Stimulated activated CD8-positive, alpha-beta memory T cell treated with anti-CD3 and anti-CD28 coated beads, Interleukin-4, amount 100 ng/mL, for 24 hours (primary cell): ENCODE data around the gene GJC1.
"Not testable (repeated sequence)": the region's sequence is repeated elsewhere in the genome, so short reads cannot be mapped to it uniquely, and the experiment has no call there.

ENCODE experiments used
- DNase-seq: peaks from one replicate; pipeline ENCODE4 v3.0.0-alpha.2; 2020; ENCODE audit warnings: low read depth

Gene GJC1

DNA sequence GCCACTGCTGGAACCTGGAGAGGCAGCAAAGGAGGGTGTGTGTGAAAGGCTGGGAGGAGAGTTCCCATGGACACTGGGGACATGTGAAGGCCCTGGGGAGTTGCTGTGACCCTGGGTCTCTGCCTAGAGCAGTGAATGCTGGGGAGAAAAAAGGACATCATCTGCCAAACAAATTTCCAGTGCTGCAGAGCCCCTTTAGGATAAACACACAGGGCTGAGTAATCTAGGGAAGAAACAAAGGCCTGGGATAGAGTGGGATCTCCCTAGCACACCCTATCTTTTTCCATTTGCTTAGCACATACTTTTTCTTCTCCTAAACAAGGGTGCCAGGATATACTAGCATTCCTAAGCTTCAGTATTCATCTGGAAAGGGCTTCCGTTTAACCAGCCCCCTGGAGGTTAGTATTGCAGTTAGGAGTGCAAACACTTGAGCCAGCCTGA is 14.3 kb upstream of the GJC1 start:
- no peak for DNase-seq

DNA sequence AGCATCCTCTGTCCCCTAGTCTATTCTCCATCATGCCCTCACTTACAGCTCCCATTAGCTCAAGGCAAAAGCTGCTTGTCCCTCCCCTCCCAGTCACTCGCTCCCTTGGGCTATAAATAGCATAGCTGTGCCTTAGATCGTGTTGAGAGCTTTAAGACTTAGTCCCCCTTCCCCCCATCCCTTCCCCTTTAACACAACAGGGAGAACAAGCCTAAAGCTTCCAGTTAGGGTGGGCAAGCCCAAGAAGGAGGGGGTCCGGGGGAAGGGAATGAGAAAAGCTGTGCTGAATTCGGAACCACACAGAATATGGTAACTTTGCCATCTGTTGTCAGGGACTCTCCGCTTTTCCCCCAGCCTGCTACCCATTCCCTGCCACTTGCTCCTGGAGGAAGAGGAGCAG is 12.7 kb upstream of the GJC1 start:
- no peak for DNase-seq

DNA sequence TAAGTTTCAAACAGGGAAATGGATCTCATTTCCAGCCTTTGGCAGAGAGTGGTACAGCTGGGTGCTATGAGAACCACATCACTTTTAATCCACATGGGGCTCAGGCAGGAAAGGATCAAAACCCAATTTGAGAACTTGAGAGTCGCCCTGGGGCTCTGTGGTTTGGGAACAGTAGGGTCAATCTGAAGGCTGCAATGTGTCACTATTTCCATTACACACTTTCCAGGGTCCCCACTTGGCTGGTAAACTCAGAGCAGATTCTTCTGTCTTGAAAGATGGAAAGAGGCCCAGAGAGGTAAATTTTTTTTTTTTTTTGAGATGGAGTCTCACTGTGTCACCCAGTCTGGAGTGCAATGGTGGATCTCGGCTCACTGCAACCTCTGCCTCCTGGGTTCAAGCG is 10.8 kb upstream of the GJC1 start:
- DNase-seq, result no peak

DNA sequence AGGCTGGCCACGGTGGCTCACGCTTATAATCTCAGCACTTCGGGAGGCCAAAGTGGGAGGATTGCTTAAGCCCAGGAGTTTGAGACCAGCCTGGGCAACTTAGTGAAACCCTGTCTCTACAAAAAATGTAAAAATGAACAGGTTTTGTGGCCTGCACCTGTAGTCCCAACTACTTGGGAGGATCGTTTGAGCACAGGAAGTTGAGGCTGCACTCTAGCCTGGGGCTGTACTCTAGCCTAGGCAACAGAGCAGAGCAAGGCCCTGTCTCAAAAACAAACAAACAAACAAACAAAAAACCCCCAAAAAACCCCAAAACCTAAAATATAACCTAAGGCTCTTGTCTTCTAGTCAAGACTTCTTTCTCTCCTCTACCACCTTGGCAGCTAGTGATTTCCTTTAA is 10.2 kb upstream of the GJC1 start:
- no peak for DNase-seq

DNA sequence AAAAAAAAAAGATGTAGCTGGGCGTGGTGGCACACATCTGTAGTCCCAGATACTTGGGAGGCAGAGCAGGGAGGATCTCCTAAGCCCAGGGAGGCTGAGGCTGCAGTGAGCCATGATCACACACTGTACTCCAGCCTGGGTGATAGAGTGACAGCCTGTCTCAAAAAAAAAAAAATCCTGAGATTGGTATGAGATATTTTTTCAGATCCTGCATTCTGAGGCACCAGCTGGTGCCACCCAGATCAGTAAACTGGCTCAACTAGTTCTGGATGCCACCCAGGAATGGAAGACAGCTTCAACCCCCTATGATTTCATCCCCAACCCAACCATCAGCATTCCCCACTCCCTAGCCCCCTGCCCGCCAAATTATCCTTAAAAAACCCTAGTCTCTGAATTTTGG is 7.1 kb upstream of the GJC1 start:
- DNase-seq, result no peak

DNA sequence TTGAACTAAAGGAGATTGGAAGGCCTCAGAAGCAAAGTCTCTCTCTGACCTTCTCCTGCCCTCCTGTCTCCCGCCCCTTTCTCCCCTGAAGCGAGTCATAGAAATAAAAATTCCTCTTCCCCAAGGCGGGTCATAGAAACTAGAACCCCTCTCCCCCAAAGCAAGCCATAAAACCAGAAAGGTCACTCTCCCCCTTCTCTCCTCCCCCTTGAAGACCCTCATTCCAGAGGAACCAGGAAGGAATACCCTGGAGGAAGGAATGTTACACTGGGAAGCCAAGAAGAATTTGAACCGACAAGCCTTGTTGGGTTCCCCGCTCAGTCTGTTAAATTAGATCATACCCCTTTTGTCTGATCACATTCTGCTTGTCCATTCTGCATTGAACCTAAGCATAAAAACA is 2.7 kb upstream of the GJC1 start:
- DNase-seq, result no peak

DNA sequence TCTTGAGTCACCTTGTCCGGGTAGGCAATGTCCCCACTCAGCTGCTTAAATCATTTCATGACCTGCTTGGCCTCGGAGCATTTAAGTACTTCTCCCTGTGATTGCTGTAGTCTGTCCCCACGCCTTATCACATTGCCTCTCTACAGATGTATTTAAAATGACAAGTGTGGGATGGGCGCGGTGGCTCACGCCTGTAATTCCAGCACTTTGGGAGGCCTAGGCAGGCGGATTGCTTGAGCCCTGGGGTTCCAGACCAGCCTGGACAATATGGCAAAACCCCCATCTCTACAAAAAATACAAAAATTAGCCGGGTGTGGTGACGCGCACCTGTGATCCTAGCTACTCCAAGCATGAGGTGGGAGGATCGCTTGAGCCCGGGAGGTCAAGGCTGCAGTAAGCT is 1.3 kb upstream of the GJC1 start:
- DNase-seq, result no peak

DNA sequence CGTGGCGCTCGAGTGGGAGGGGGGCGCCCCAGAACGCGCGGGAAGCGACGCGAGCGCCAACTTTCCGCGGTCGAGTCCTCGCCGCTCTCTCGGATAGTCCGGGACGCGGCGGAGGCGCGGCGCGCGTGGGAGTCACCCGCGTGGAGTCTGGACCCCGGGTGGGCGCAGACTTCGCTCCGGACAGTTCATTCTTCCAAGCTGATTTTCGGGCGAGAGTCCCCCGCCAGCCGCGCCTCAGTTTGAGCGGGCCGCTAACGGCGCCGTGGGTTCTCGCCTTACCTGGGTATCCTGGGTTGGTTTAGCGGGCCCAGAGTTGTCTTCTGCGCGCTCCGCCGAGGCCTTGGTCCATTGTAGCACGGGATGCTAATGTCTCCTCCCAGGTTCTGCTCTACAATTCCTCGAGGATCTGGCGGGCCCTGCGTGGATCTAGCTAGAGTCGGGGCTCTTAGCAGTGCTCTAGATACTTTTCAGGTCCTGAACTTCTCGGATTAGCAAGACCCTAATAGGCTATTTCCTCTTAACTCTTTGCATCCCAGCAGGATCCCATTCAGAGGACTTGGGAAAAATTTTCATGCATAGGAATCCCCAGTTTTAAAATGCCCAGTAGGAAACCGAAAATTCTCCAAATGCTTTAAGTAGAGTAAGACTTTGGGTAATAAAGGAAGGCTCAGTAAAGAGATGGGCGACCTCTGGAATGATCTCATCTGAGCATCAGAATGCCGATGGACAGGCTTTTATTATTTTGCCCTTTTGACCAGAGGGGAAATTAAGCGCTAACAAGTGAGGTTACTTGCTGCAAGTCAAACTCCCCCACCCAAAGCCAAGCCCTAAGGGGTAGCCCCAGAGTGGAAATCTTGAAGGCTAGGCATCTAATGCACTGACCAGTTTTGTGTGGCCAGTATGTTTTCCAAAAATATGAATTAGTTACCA is 537 bp upstream of the GJC1 start:
- DNase-seq, result no peak

DNA sequence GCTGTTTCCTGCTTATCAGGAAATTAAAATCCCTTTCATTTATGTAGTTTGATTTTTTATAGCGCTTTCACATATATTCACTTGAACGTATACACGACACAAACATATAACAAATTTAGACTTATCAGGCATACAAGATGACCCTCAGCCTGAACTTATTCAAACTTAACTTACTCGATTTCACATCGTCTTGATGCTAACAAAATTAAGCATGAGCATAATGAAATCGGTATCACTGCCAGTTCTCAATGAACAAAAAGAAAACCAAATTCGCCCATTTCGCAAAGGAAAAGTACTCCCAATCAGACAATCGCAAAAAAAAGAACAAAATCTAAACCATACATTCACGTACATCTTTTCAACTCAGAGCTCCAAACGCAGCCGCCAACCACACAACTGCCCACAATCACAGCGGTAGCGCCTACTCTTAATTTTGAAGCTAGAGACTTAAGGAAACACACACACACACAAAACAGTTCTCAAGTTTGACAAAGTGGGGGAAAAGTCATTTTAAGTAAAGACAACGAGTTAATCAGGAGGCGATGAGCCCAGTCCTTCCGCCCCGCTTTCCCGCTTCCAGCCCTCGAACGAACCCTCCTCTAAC is 1.1 kb downstream of the GJC1 start:
- no peak for DNase-seq

DNA sequence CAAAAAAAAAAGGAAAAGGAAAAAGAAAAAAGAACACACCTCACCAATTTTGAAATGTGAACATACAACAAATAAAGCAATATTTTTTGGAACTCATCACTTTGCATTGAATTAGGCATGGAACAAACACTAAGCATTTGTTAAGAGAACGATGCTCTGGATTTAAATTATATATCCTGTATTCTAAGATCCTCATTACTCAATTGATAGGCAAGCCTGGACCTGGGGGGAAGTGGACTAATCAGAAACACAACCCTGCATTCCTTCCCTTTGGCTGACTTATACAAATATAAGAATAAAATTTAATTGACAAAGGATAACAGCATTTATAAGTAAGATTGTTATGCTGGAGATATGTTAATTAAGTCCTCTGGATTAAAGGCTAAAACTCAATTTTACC is 2.2 kb downstream of the GJC1 start:
- DNase-seq, result no peak

DNA sequence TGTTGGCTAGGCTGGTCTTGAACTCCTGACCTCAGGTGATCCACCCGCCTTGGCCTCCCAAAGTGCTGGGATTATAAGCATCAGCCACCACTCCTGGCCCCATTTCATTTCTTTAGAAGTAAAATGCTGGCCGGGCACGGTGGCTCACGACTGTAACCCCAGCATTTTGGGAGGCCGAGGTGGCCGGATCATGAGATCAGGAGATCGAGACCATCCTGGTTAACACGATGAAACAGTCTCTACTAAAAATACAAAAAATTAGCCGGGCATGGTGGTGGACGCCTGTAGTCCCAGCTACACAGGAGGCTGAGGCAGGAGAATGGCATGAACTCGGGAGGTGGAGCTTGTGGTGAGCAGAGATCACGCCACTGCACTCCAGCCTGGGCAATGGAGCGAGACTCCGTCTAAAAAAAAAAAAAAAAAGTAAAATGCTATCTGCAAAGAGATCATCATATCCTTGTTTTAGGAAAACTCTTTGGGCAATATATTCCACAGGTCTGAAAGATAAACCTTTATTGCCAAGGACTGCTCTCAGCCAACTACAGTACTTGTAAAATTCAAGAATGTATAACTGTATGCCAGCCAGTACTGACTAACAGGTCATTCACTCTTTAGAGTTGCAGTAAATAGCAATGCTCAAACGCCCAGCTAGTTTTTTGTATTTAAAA is 3.8 kb downstream of the GJC1 start:
- no peak for DNase-seq

DNA sequence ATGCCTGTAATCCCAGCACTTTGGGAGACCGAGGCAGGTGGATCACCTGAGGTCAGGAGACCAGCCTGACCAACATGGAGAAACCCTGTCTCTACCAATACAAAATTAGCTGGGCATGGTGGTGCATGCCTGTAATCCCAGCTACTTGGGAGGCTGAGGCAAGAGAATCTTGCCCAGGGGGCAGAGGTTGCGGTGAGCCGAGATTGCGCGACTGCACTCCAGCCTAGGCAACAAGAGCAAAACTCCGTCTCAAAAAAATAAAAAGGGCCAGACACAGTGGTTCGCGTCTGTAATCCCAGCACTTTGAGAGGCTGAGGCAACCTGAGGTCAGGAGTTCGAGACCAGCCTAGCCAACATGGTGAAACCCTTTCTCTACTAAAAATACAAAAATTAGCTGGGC is 4.9 kb downstream of the GJC1 start:
- not testable (repeated sequence) for DNase-seq

DNA sequence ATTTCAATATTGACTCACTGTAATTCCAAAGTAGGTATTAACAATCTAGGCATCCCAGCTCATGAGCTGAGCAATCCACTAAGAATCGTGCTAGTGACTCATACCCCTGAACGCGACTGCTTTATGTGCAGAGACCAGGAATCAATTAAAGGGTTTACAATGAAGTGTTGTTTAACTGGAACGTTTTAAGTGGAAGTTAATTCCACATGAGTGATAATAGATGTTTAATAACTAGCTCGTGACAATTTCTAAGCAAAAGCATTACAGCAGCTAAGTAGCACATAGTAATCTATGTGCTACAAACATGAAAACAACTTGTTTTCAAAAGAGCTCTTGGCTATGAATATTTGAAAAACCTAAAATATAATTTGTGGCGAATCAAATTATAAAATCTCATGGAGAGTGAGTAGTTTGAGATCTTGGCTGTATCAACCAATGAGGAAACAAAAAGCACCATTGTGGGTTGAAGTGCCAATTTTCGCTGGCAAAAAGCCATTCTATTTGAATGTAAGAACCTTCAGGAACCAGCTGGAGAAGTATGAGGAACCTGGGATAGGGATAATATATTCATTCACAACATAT is 9.4 kb downstream of the GJC1 start:
- DNase-seq, result no peak

DNA sequence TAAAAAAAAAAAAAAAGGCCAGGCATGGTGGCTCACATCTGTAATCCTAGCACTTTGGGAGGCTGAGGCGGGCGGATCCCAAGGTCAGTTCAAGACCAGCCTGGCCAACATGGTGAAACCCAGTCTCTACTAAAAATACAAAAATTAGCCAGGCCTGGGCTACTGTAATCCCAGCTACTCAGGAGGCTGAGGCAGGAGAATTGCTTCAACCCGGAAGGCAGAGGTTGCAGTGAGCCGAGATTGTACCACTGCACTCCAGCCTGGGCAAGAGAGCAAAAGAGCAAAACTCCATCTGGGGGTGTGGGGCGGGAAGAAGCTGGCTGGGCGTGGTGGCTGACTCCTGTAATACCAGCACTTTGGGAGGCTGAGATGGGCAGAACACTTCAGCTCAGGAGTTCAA is 11.6 kb downstream of the GJC1 start:
- DNase-seq, result not testable (repeated sequence)

DNA sequence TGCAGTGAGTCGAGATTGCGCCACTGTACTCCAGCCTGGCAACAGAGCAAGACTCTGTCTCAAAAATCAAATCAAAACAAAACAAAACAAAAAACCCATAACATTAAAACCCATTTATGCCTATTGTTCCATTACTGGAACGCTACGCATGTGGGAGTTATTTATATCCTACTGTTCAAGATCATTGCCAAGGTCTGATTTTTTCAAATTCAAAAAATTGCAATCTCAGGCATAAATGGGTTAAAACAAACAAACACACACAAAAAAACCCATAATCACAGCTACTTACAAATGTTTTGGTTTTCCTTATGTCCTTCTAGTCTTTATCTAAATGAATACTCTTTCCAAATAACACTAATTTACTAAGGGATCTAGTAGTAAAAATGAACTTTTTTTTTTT is 17.8 kb downstream of the GJC1 start:
- no peak for DNase-seq

DNA sequence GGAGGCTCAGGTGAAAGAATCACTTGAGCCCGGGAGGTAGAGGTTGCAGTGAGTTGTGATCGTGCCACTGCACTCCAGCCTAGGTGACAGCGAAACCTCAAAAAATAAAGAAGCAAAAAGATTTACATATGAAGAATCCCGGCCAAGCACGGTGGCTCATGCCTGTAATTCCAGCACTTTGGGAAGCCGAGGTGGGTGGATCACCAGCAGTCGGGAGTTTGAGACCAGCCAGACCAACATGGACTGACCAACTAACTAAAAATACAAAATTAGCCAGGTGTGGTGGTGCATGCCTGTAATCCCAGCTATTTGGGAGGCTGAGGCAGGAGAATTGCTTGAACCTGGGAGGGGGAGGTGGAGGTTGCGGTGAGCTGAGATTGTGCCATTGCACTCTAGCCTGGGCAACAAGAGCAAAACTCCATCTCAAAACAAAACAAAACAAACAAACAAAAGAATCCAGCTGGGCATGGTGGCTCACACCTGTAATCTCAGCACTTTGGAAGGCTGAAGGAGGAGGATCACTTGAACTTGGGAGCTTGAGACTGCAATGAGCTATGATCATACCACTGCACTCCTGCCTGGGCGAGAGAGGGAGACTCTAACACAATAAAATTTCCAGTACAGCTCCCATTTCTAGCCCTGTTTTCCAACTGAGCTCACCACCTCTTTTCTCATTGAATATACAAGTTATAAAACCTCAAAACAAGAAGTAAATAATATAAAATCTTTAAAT is 21.3 kb downstream of the GJC1 start:
- DNase-seq, result not testable (repeated sequence)

DNA sequence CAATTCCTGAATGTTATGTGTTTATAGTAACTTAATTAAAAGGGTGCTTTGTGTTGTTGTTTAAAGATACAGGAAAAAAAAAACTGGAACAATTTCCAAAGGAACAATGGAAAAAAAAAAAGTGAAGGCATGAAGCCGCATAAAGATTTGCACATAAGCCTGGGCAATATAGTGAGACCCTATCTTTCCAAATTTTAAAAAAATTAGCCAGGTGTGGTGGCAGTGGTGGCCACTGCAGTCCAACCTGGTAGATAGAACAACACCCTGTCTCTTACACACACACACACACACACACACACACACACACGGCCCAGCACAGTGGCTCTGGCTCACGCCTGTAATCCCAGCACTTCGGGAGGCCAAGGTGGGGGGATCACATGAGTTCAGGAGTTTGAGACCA is 21.9 kb downstream of the GJC1 start:
- DNase-seq, result no peak

DNA sequence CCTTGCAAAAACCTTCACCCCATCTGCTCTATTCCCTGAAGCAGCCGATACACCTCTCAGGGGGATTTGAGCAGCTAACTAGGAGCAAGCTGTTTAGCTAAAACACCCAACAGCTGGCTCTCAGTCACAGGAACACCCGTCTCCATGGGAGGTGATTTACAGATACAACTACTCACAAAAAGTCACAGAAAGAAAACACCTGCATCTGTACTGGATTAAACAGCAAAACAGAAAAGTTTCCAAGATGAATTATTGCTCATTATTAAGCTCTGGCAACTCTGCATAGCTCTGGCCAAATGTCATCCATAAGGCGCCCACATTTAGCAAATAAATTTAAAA is 22.3 kb downstream of the GJC1 start:
- no peak for DNase-seq

DNA sequence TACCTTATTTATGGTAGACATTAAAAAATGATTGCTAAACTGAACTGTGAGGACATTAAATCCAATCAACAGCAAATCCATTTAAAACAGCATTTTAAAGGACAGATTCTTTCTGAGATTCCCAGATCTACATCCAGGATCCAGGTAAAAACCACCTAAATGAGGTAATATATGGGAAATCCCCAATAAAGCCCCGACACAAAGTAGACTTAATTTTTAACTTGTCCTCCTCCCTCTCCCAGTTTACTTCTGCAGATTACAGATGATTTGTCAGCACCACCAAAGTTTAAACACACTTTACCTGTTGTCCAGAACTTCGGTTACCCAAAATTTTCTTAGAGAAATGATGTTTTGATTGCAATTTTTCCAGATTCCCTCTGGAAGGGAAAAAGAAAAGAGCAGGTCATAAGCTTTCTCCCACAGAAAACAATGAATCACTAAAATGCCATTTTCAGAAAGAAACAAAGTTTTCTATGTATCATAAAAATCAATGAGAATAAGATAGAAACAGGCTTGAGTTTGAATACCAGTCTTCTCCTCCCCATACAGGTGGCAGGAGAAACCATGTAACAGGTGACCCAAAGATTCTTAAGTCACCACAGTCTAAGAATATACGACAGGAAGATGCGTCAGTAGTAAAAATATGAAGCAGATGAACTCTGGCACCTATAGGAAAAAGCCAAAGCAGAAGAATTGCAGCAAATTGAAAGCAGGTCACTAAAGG is 22.8 kb downstream of the GJC1 start:
- no peak for DNase-seq

DNA sequence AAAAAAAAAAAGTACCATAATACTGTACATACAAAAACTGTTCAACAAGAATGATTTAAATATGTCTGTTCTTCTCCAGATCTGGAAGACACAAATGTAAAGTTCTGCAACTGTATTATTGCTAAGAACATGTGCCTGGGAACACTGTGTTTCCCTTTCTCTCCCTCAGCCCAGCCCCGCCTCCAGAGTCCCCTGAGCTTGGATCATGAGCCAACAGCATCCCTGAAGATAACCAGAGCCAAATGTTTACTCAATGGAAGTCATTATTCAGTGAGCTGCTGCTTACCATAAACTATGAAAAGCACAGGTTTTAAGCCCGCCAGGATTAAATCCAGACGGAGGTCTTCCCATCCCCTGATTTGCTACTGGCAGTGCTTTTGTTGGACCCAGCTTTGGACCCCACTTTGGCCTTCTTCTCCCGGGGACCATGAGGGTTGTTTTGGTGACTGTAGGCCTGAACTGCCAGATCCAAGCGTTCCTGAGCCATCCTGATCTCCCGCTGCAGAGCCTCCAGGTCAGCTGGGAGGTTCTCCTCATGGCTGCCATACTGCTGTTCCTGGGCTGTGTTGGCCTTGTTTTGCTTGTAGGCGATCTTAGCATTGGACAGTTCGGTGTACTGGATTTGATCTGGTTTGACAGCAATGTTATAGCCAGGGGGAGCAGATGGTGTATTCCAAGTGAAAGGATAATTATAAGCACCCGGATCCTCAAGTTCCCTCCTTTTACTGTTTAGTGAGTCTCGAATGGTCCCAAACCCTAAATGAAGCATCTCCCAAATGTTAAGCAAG is 25.6 kb downstream of the GJC1 start:
- DNase-seq, result no peak

DNA sequence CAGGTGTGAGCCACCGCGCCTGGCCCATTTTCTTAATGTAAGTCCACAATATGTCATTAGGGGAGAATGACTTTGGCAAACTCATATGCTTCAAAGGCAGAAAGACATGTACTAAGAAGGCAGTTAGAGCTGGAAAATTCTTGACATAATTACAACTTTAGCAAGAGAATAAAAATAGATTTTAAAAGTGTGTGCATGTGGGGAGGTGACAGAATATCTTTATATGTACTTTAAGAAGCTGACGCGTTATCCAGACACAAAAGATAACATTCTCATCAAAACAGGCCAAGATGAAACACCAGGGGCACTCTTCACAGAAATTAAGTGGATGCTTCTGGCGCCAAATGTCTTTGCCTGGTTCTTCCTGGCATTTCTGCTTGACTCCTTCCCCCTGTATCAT is 28.2 kb downstream of the GJC1 start:
- DNase-seq, result no peak
